ENCODE data around the gene TAS1R3. TPM values are rescaled to one million over a fixed set of nuclear protein-coding genes. Genes with fewer than 3 reads are reported as not detected.

TAS1R3 gene
- total and polyA plus RNA-seq, 12 donors = 0.05 to 0.86 (median 0.56) TPM

DNA sequence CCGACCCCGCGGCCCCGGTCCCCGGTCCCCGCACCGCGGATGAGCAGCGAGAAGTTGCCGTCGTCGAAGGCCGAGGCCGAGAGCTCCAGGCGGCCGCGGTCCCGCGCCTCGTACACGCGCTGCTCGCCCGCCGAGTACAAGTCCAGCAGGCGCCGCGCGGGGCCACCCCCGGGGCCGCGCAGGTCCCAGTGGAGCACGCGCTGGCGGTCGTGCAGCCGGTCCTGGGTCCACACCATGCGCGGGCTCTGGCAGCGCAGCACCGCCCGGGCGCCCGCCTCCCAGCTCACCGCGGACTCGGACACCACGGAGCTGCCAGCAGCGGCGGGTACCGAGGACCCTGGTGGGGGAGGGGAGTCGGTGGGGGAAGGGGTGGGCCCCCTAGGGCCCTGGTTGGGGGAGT, 24.3 kb downstream of the TAS1R3 start:
- Histone ChIP-seq H3K9me3 (replicated peaks in 1 of 3) (no peaks in the 10 kb centered on the region), H3K27me3 (peaks cover 20% of the 10 kb centered on the region), H3K36me3 (replicated peaks in 1 of 2) (no peaks in the 10 kb centered on the region), H3K4me1 (replicated peaks in 1 of 2) (peaks cover 4 to 5% of the 10 kb centered on the region in 2 donors), H3K4me3 (peak overlapping the region in 1 of 4 donors; percentile 41), H3K27ac (peak overlapping the region in 1 of 5 donors; percentile 87)
- whole genome bisulfite sequencing, 4 donors = 1 to 16% (median 4%) methylated on average over 11 to 52 of the region's 52 CpGs; no CpG with 5 or more reads in 1 of the 4 donors
- peak in 3 of 7 donors; percentile 21 to 59 (median 24) for DNase-seq
- intact Hi-C loops (cut with DNase I) = no loop called here
- no peak for TF ChIP-seq POLR2A (IDR thresholded peaks at IDR 0.05)
- no peak for TF ChIP-seq CTCF (IDR thresholded peaks at IDR 0.05)

GRCh38 chr1:1356166-1356795, 25.2 kb downstream of the TAS1R3 start:
- H3K4me1 ChIP-seq (replicated peaks in 1 of 2) = peaks cover 4 to 5% of the 10 kb centered on the region in 2 donors
- peak overlapping the region in 1 of 4 donors; percentile 51 for H3K4me3 ChIP-seq
- TF ChIP-seq POLR2A (IDR thresholded peaks at IDR 0.05) (no peak), CTCF (IDR thresholded peaks at IDR 0.05) (no peak)
- peaks cover 20% of the 10 kb centered on the region for H3K27me3 ChIP-seq
- peak in 3 of 7 donors; percentile 1 to 12 (median 7) for DNase-seq
- WGBS, 4 donors = 26 to 33% (median 32%) methylated on average over 1 to 8 of the region's 8 CpGs; no CpG with 5 or more reads in 1 of the 4 donors
- no peaks in the 10 kb centered on the region for H3K9me3 ChIP-seq (replicated peaks in 1 of 3)
- intact Hi-C loops (cut with DNase I) = no loop called here
- peak overlapping the region in 1 of 5 donors; percentile 87 for H3K27ac ChIP-seq
- H3K36me3 ChIP-seq (replicated peaks in 1 of 2) = no peaks in the 10 kb centered on the region

DNA sequence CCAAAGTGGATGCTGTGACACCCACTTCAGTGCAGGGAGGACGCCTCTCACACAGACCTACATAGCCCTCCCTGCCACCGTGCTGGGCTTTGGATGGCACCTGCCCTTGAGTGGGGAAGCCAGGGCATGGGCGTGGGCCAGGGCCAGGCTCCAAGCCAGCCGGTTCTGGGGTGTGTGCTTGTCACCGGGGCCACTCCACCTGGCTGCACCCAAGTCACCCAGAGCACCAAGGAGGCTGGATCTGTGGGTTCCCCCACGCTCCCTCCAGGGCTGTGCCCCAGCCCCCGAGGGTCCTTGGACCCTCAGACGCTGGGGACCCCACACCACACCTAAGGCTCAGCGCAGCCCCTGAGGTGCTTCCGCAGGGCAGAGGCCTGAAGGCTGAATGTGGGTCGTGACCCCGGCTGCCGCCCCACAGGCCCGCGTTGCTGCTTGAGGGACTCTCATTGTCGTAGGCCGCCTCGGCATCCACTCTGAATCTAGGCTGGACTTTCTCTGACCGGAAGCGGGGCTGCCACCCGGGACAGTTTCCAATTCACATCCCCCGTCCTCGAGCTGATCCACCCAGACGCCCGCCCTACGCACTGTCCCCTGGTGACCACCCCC, 25.8 kb downstream of the TAS1R3 start:
- TF ChIP-seq CTCF (IDR thresholded peaks at IDR 0.05) = no peak
- no peak for TF ChIP-seq POLR2A (IDR thresholded peaks at IDR 0.05)
- intact Hi-C loops (cut with DNase I) = no loop called here
- Histone ChIP-seq H3K27me3 (peaks cover 20% of the 10 kb centered on the region), H3K27ac (peak overlapping the region in 3 of 5 donors; percentile 19 to 87 (median 72)), H3K36me3 (replicated peaks in 1 of 2) (no peaks in the 10 kb centered on the region), H3K4me1 (replicated peaks in 1 of 2) (peaks cover 0 to 4% of the 10 kb centered on the region in 2 donors), H3K4me3 (peak overlapping the region in 1 of 4 donors; percentile 51), H3K9me3 (replicated peaks in 1 of 3) (no peaks in the 10 kb centered on the region)
- peak in 3 of 7 donors; percentile 9 to 24 (median 19) for DNase-seq
- 25 to 53% (median 50%) methylated on average over 5 to 26 of the region's 26 CpGs; no CpG with 5 or more reads in 1 of the 4 donors for WGBS, 4 donors

DNA sequence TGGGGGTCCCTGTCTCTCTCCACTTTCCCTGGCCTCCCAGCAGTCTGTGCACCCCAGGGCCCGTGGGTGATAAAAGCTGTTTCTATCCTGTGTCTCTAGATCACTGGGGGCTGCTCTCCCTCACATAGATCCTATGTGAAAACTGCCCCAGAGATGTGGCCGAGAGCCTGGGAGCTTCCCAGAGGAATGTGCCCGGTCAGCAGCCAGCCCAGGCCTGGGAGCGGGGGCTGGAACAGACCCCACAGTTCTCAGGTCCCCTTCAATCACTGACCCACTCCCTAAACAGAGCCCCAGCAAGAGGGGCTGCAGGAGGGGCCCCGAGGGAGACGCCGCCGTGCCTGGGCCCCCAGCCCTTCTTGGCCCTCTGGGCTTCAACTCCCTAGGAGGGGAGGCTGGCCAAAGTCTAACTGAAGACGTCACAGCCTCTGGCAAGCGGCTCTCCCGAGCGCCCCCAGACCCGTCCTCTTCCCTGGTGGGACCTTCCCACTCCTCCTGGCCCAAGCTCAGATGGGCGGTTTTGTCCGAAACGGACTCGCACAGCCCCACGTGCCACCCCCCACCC, 26.9 kb downstream of the TAS1R3 start:
- H3K27me3 ChIP-seq = peaks cover 20% of the 10 kb centered on the region
- 30 to 45% (median 34%) methylated on average over 17 to 18 of the region's 18 CpGs; no CpG with 5 or more reads in 1 of the 4 donors for WGBS, 4 donors
- H3K4me1 ChIP-seq (replicated peaks in 1 of 2) = peaks cover 0 to 4% of the 10 kb centered on the region in 2 donors
- no peaks in the 10 kb centered on the region for H3K9me3 ChIP-seq (replicated peaks in 1 of 3)
- TF ChIP-seq POLR2A (IDR thresholded peaks at IDR 0.05) (no peak), CTCF (IDR thresholded peaks at IDR 0.05) (no peak)
- H3K36me3 ChIP-seq (replicated peaks in 1 of 2) = no peaks in the 10 kb centered on the region
- intact Hi-C loops (cut with DNase I) = no loop called here
- H3K4me3 ChIP-seq = peak overlapping the region in 1 of 4 donors; percentile 51
- DNase-seq = peak in 1 of 7 donors; percentile 12
- H3K27ac ChIP-seq = peak overlapping the region in 3 of 5 donors; percentile 67 to 87 (median 72)

All from adrenal gland (tissue), 12 donors.